ENCODE results near the gene EVC. TPM values are rescaled to one million over a fixed set of nuclear protein-coding genes. Genes with fewer than 3 reads are reported as not detected.

Gene EVC
- total RNA-seq, 4 donors from 2014 or later, result 4.9 to 48.3 (median 38.0) TPM

GRCh38 chr4:5843573-5844530 is 132.9 kb downstream of the EVC start:
- TF ChIP-seq POLR2A (IDR thresholded peaks at IDR 0.05) (no peak), CTCF (IDR thresholded peaks at IDR 0.05) (no peak)
- H3K27ac ChIP-seq, result peak overlapping the region; percentile 34 to 53

GRCh38 chr4:5845035-5845905 is 134.3 kb downstream of the EVC start:
- no peaks in the 10 kb centered on the region for H3K4me1 ChIP-seq

More at GRCh38 chr4:5843573-5844530, 132.9 kb downstream of the EVC start:
- intact Hi-C loops (cut with DNase I; ENCODE audit: low total_unique reads), result no loop called here
- Histone ChIP-seq H3K4me3 (no peak overlapping the region), H3K4me1 (no peaks in the 10 kb centered on the region), H3K36me3 (no peaks in the 10 kb centered on the region), H3K9me3 (no peaks in the 10 kb centered on the region), H3K27me3 (no peaks in the 10 kb centered on the region)
- DNase-seq, result no peak

GRCh38 chr4:5851637-5852301 is 140.8 kb downstream of the EVC start:
- Histone ChIP-seq H3K27ac (no peak overlapping the region), H3K27me3 (no peaks in the 10 kb centered on the region), H3K4me1 (no peaks in the 10 kb centered on the region), H3K4me3 (no peak overlapping the region), H3K9me3 (no peaks in the 10 kb centered on the region), H3K36me3 (no peaks in the 10 kb centered on the region)
- TF ChIP-seq CTCF (IDR thresholded peaks at IDR 0.05) (no peak), POLR2A (IDR thresholded peaks at IDR 0.05) (no peak)
- intact Hi-C loops (cut with DNase I; ENCODE audit: low total_unique reads), result no loop called here
- no peak for DNase-seq

More at GRCh38 chr4:5845035-5845905, 134.3 kb downstream of the EVC start:
- Histone ChIP-seq H3K27ac (peak overlapping the region in 1 of 2 donors; percentile 34), H3K36me3 (no peaks in the 10 kb centered on the region), H3K4me3 (no peak overlapping the region), H3K9me3 (no peaks in the 10 kb centered on the region), H3K27me3 (no peaks in the 10 kb centered on the region)
- peak; percentile 29 to 49 for DNase-seq
- intact Hi-C loops (cut with DNase I; ENCODE audit: low total_unique reads), result no loop called here
- TF ChIP-seq POLR2A (IDR thresholded peaks at IDR 0.05) (no peak), CTCF (IDR thresholded peaks at IDR 0.05) (no peak)

- no peak overlapping the region for H3K4me3 ChIP-seq
- intact Hi-C loops (cut with DNase I; ENCODE audit: low total_unique reads), result no loop called here
- TF ChIP-seq POLR2A (IDR thresholded peaks at IDR 0.05) (no peak), CTCF (IDR thresholded peaks at IDR 0.05) (no peak)
- DNase-seq, result no peak
- H3K9me3 ChIP-seq, result no peaks in the 10 kb centered on the region
- H3K4me1 ChIP-seq, result no peaks in the 10 kb centered on the region
- no peaks in the 10 kb centered on the region for H3K36me3 ChIP-seq
- H3K27ac ChIP-seq, result no peak overlapping the region
- H3K27me3 ChIP-seq, result no peaks in the 10 kb centered on the region
Measured at GRCh38 chr4:5852523-5853202, 141.7 kb downstream of the EVC start.
